ENCODE measurements around the gene DPH7. TPM values are rescaled to one million over a fixed set of nuclear protein-coding genes. Genes with fewer than 3 reads are reported as not detected.
"Not testable (repeated sequence)": the region's sequence is repeated elsewhere in the genome, so short reads cannot be mapped to it uniquely, and the experiment has no call there.

Gene DPH7
- polyA plus RNA-seq, 6 donors from 2014 or later: 19.1 to 53.9 (median 32.6) TPM

DNA sequence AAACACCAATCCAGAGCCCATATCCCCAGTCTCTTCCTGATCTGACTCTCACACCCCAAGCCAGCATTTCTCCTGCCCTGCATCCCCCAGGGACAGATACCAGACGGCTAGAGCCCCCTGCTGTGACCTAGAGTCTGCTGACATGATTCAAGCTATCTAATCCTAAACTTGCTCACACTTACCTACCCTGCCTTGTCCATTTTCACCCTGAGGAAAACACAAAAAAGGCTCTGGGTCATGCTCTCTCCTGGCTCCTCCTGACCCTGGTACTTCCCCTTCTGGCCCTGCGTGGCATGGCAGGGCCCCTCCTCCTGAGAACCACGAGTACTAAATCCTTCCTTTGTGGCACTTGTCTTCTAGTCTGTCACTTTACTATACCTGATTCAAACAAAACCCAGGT, 23.9 kb upstream of the DPH7 start:
- DNase-seq (no peak), ATAC-seq (ENCODE audit: low read depth in 2 of 2) (no peak)
- Mint-ChIP-seq H3K27me3 (no peaks in the 10 kb centered on the region), H3K27ac (peak overlapping the region in 2 of 6 donors; percentile 50 to 75), H3K9me3 (no peaks in the 10 kb centered on the region), H3K36me3 (no peaks in the 10 kb centered on the region), H3K4me1 (peaks cover 21 to 33% (median 29%) of the 10 kb centered on the region in 3 donors), H3K4me3 (peak overlapping the region in 4 of 8 donors; percentile 31 to 74 (median 47))

- no peak overlapping the region for H3K27ac Mint-ChIP-seq
- no peaks in the 10 kb centered on the region for H3K9me3 Mint-ChIP-seq
- no peak for ATAC-seq (ENCODE audit: low read depth in 2 of 2)
- no peaks in the 10 kb centered on the region for H3K36me3 Mint-ChIP-seq
- H3K4me1 Mint-ChIP-seq: peaks cover 12 to 16% (median 14%) of the 10 kb centered on the region in 3 donors
- no peaks in the 10 kb centered on the region for H3K27me3 Mint-ChIP-seq
- peak overlapping the region in 1 of 8 donors; percentile 21 for H3K4me3 Mint-ChIP-seq
- no peak for DNase-seq
Measured at GRCh38 chr9:137598943-137599342, 20.2 kb upstream of the DPH7 start.

- not testable (repeated sequence) for H3K9me3 Mint-ChIP-seq, H3K36me3 Mint-ChIP-seq
Measured at GRCh38 chr9:137596577-137596976, 17.9 kb upstream of the DPH7 start.

DNA sequence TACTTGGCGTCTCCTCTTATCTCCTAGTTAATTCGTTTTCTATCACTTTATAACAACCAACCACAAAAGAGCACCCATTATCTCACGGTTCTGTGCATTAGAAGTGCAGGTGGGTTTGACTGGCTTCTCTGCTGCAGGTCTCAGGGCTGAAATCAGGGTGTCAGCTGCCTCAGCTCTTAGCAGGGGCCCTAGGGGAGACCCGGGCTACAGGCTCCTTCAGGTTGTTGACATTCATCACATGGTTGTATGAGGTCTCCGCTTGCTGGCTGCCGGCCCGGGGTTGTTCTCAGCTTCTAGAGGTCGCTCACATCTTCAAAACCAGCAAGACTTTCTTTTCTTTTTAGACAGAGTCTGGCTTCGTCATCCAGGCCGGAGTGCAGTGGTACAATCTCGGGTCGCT, 14.5 kb upstream of the DPH7 start:
- ATAC-seq (ENCODE audit: low read depth in 2 of 2): no peak
- H3K4me3 Mint-ChIP-seq: peak overlapping the region in 3 of 8 donors; percentile 32 to 82 (median 55)
- no peaks in the 10 kb centered on the region for H3K36me3 Mint-ChIP-seq
- H3K4me1 Mint-ChIP-seq: peaks cover 5 to 23% (median 11%) of the 10 kb centered on the region in 3 donors
- no peaks in the 10 kb centered on the region for H3K9me3 Mint-ChIP-seq
- peak overlapping the region in 1 of 6 donors; percentile 59 for H3K27ac Mint-ChIP-seq
- no peak for DNase-seq
- H3K27me3 Mint-ChIP-seq: no peaks in the 10 kb centered on the region

More at GRCh38 chr9:137596577-137596976, 17.9 kb upstream of the DPH7 start:
- not testable (repeated sequence) for ATAC-seq (ENCODE audit: low read depth in 2 of 2); H3K4me3 Mint-ChIP-seq; H3K27ac Mint-ChIP-seq; DNase-seq; H3K4me1 Mint-ChIP-seq; H3K27me3 Mint-ChIP-seq

DNA sequence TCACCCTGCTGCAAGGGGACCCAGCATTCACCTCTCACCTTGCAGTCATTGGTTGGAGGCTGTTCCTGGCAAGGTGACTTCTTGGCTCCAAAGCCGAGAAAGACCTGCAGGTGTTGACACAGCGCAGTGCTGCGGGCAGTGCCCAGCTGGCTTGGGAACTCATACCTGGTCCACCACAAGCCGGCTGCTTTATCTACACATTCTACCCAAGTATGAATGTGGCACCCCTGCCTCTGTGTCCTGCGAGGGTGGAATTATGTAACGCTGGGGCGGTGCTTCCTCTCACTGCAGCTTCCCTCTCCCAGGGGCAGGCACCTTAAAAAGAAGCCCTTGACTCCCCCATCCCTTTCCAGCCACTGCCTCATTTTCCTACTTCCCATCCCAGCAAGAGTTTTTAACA, 14.0 kb upstream of the DPH7 start:
- Mint-ChIP-seq H3K27me3 (no peaks in the 10 kb centered on the region), H3K9me3 (no peaks in the 10 kb centered on the region), H3K4me3 (peak overlapping the region in 2 of 8 donors; percentile 55 to 73), H3K27ac (peak overlapping the region in 1 of 6 donors; percentile 59), H3K4me1 (peaks cover 9 to 27% (median 14%) of the 10 kb centered on the region in 3 donors), H3K36me3 (peaks cover 0 to 4% of the 10 kb centered on the region in 2 donors)
- DNase-seq (no peak), ATAC-seq (ENCODE audit: low read depth in 2 of 2) (no peak)

DNA sequence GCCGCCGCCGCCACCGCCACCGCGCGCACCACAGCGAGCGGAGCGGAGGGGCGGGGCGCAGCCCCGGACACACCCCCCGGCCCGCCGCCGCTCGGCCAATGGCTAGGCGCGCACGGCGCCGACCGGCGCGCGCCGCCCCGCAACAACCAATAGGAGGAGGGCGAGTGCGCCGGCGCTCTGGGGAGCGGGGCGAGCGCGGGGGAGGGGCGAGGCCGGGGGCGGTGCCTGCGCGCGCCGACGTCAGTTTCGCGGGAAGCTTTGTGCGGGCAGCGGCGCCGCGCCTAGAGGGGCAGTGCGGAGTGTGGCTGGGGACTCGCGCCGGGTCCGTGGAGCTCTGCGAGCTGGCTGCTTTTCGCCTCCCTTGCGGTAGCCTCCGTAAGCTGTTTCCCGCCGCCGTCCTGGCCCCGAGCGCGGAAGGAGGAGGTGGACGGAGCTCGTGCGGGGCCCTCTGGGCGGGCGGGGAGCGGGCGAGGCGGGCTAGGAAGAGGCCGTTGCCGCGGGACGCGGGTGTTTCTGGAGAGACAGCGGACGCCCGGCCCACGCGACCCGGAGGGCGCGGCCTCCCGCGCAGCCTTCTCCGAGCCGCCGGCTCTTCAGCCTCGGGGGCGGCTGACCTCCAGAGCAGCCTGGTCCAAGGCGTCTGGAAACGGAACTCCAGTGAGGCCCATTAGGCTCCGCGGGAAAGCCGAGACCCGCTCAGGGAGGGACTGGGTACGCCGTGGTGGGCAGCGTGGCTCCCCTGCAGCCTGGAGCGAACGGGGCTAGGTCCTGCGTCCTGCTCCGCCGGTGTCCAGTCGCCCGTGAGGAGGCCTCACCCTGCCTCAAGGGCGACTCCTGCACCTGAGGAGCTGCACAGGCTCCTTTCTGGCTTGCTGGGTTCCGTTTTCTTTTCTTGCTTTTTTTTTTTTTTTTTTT, 12.0 kb upstream of the DPH7 start, which contains the start of gene ZMYND19:
Gene ZMYND19 (minus strand): TSS at position 44 of the 915 bp plus-strand sequence. CDS start 249 bp downstream, outside the sequence.
- H3K27ac Mint-ChIP-seq: peak within 1 kb of the TSS; percentile 91 to 98 (median 94)
- no peaks in the 10 kb centered on the region for H3K27me3 Mint-ChIP-seq
- peaks cover 6 to 8% of the 10 kb centered on the region in 2 donors for H3K36me3 Mint-ChIP-seq
- peak within 1 kb of the TSS; percentile 92 to 98 (median 96) for H3K4me3 Mint-ChIP-seq
- peaks cover 12 to 27% (median 14%) of the 10 kb centered on the region in 3 donors for H3K4me1 Mint-ChIP-seq
- DNase-seq: peak; percentile 92
- peak; percentile 95 to 96 for ATAC-seq (ENCODE audit: low read depth in 2 of 2)
- no peaks in the 10 kb centered on the region for H3K9me3 Mint-ChIP-seq

- no peaks in the 10 kb centered on the region for H3K9me3 Mint-ChIP-seq
- H3K4me3 Mint-ChIP-seq: peak overlapping the region in 2 of 8 donors; percentile 92
- peak overlapping the region in 1 of 6 donors; percentile 91 for H3K27ac Mint-ChIP-seq
- ATAC-seq (ENCODE audit: low read depth in 2 of 2) (peak; percentile 15 to 18), DNase-seq (no peak)
- no peaks in the 10 kb centered on the region for H3K27me3 Mint-ChIP-seq
- peaks cover 12 to 27% (median 14%) of the 10 kb centered on the region in 3 donors for H3K4me1 Mint-ChIP-seq
- H3K36me3 Mint-ChIP-seq: peaks cover 6 to 8% of the 10 kb centered on the region in 2 donors
Measured at GRCh38 chr9:137590123-137590468, 11.4 kb upstream of the DPH7 start.

GRCh38 chr9:137589441-137590122, 10.9 kb upstream of the DPH7 start:
- no peaks in the 10 kb centered on the region for H3K27me3 Mint-ChIP-seq
- ATAC-seq (ENCODE audit: low read depth in 2 of 2) (no peak), DNase-seq (no peak)
- H3K9me3 Mint-ChIP-seq: no peaks in the 10 kb centered on the region
- peaks cover 12 to 27% (median 14%) of the 10 kb centered on the region in 3 donors for H3K4me1 Mint-ChIP-seq
- H3K4me3 Mint-ChIP-seq: peak overlapping the region; percentile 75 to 92 (median 88)
- H3K36me3 Mint-ChIP-seq: peaks cover 6 to 8% of the 10 kb centered on the region in 2 donors
- H3K27ac Mint-ChIP-seq: peak overlapping the region in 2 of 6 donors; percentile 57 to 82

DNA sequence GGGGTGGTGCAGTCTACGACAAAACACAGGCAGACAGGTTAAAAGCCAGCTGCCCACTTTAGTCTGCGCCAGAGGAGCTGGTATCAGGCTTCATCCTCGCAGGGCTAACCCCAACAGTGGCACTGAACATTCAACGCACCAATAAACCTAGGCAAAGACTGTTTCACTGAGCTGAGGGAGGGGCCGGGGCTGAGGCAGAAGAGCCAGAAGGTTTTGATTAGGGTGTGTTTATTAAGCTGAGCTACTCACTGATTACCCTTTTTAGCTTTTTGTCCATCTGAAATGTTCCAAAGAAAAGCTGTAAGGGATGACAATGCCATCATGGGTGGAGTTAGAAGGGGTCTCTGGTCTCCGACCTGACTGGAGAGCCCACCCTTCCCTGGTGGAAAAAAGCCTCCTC, 10.2 kb upstream of the DPH7 start:
- DNase-seq (no peak), ATAC-seq (ENCODE audit: low read depth in 2 of 2) (no peak)
- peaks cover 12 to 27% (median 14%) of the 10 kb centered on the region in 3 donors for H3K4me1 Mint-ChIP-seq
- H3K27me3 Mint-ChIP-seq: no peaks in the 10 kb centered on the region
- peak overlapping the region in 1 of 6 donors; percentile 47 for H3K27ac Mint-ChIP-seq
- H3K4me3 Mint-ChIP-seq: peak overlapping the region; percentile 61 to 92 (median 85)
- no peaks in the 10 kb centered on the region for H3K9me3 Mint-ChIP-seq
- H3K36me3 Mint-ChIP-seq: peaks cover 6 to 8% of the 10 kb centered on the region in 2 donors

GRCh38 chr9:137588311-137588710, 9.6 kb upstream of the DPH7 start:
- DNase-seq (no peak), ATAC-seq (ENCODE audit: low read depth in 2 of 2) (no peak)
- Mint-ChIP-seq H3K27me3 (no peaks in the 10 kb centered on the region), H3K4me1 (peaks cover 12 to 27% (median 14%) of the 10 kb centered on the region in 3 donors), H3K36me3 (peaks cover 6 to 8% of the 10 kb centered on the region in 2 donors), H3K9me3 (no peaks in the 10 kb centered on the region), H3K4me3 (peak overlapping the region in 5 of 8 donors; percentile 39 to 88 (median 61)), H3K27ac (no peak overlapping the region)

DNA sequence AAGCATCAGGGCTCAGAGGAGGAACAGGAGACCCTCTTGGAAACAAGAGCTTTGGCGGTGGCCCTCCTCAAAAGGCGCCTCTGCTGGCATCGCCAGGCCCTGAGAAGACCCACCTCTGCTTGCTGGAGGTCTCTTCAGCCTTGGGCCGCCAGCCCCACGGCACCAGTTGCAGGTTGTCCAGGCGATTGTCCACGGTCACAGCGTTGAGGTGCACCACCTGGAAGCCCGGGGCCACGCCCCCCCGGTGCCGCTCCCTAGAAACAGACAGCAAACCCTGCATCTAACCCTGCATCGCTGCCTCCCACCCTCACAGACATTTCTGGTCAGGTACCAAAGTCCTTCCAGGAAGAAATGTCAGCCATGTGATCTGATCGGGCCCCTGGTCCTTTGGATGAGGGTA, 8.1 kb upstream of the DPH7 start:
- Mint-ChIP-seq H3K4me1 (peaks cover 12 to 27% (median 14%) of the 10 kb centered on the region in 3 donors), H3K9me3 (no peaks in the 10 kb centered on the region), H3K27me3 (no peaks in the 10 kb centered on the region), H3K36me3 (peaks cover 6 to 8% of the 10 kb centered on the region in 2 donors), H3K4me3 (peak overlapping the region in 2 of 8 donors; percentile 63 to 88), H3K27ac (no peak overlapping the region)
- ATAC-seq (ENCODE audit: low read depth in 2 of 2): no peak
- no peak for DNase-seq

GRCh38 chr9:137583957-137584356, 5.2 kb upstream of the DPH7 start:
- DNase-seq (no peak), ATAC-seq (ENCODE audit: low read depth in 2 of 2) (no peak)
- H3K36me3 Mint-ChIP-seq: peaks cover 6 to 8% of the 10 kb centered on the region in 2 donors
- peaks cover 8 to 19% (median 8%) of the 10 kb centered on the region in 3 donors for H3K4me1 Mint-ChIP-seq
- no peaks in the 10 kb centered on the region for H3K27me3 Mint-ChIP-seq
- H3K4me3 Mint-ChIP-seq: peak overlapping the region in 1 of 8 donors; percentile 61
- H3K27ac Mint-ChIP-seq: peak overlapping the region in 1 of 6 donors; percentile 20
- H3K9me3 Mint-ChIP-seq: no peaks in the 10 kb centered on the region

GRCh38 chr9:137583347-137583746, 4.6 kb upstream of the DPH7 start:
- Mint-ChIP-seq H3K4me3 (peak overlapping the region in 1 of 8 donors; percentile 61), H3K4me1 (peaks cover 8 to 14% (median 10%) of the 10 kb centered on the region in 3 donors), H3K9me3 (no peaks in the 10 kb centered on the region), H3K27me3 (no peaks in the 10 kb centered on the region), H3K27ac (no peak overlapping the region), H3K36me3 (peaks cover 6 to 8% of the 10 kb centered on the region in 2 donors)
- DNase-seq: no peak
- no peak for ATAC-seq (ENCODE audit: low read depth in 2 of 2)
